HG02610 (cell line): ENCODE measurements around the gene SEL1L.
"Not testable (repeated sequence)": the region's sequence is repeated elsewhere in the genome, so short reads cannot be mapped to it uniquely, and the experiment has no call there.

Experiments
- ATAC-seq: cut with Tn5 transposase; IDR thresholded peaks from one replicate; pipeline ENCODE4 v1.9.1; 2021; ENCODE audit warnings: mild to moderate bottlenecking, moderate library complexity; ENCODE audit not compliant: unreplicated experiment

Gene SEL1L

GRCh38 chr14:81449576-81449975 is 84.1 kb downstream of the SEL1L start:
- ATAC-seq = no peak

- no peak for ATAC-seq
Observed at GRCh38 chr14:81449114-81449513, 84.5 kb downstream of the SEL1L start.

GRCh38 chr14:81447021-81447764 is 86.5 kb downstream of the SEL1L start:
- ATAC-seq = no peak

- no peak for ATAC-seq
Observed at GRCh38 chr14:81446279-81447007, 87.2 kb downstream of the SEL1L start.

- no peak for ATAC-seq
Observed at GRCh38 chr14:81441626-81442134, 92.0 kb downstream of the SEL1L start.

GRCh38 chr14:81440041-81440440 is 93.6 kb downstream of the SEL1L start:
- no peak for ATAC-seq

- ATAC-seq = no peak
Observed at GRCh38 chr14:81437244-81437643, 96.4 kb downstream of the SEL1L start.

GRCh38 chr14:81436296-81437138 is 97.1 kb downstream of the SEL1L start:
- peak; percentile 92 for ATAC-seq

- ATAC-seq = peak; percentile 26
Observed at GRCh38 chr14:81435391-81436295, 98.0 kb downstream of the SEL1L start.

- ATAC-seq = no peak
Observed at GRCh38 chr14:81435048-81435390, 98.6 kb downstream of the SEL1L start.

GRCh38 chr14:81434230-81434629 is 99.4 kb downstream of the SEL1L start:
- ATAC-seq = no peak

- no peak for ATAC-seq
Observed at GRCh38 chr14:81433378-81433777, 100.3 kb downstream of the SEL1L start.

GRCh38 chr14:81432219-81432661 is 101.4 kb downstream of the SEL1L start:
- ATAC-seq = no peak

- no peak for ATAC-seq
Observed at GRCh38 chr14:81430235-81430634, 103.4 kb downstream of the SEL1L start.

- ATAC-seq = not testable (repeated sequence)
Observed at GRCh38 chr14:81429749-81430148, 103.9 kb downstream of the SEL1L start.

GRCh38 chr14:81429028-81429427 is 104.6 kb downstream of the SEL1L start:
- no peak for ATAC-seq

GRCh38 chr14:81427348-81428058 is 106.2 kb downstream of the SEL1L start:
- no peak for ATAC-seq

- no peak for ATAC-seq
Observed at GRCh38 chr14:81423504-81423903, 110.1 kb downstream of the SEL1L start.
